Right atrium auricular region (tissue), 2 donors: ENCODE results near the gene NGB. TPM values are rescaled to one million over a fixed set of nuclear protein-coding genes. Genes with fewer than 3 reads are reported as not detected.

Experiments
- DNase-seq: peaks from one replicate; pipeline ENCODE4 v3.0.0-alpha.2; 2019; ENCODE audit warnings: low spot score
- H3K27ac ChIP-seq, 2 donors: fragments of 200-600 bp; sonication (generic); 1 replicate in 1 of 2; 2 replicates in 1 of 2; pipeline ENCODE4 v1.5.1; 2016 to 2019
- H3K27me3 ChIP-seq, 2 donors: fragments of 200-600 bp; sonication (generic); one replicate each; pipeline versions ENCODE4 v1.5.1 to v1.6.0; 2017 to 2019
- H3K36me3 ChIP-seq: fragments of 200-600 bp; sonication (generic); one replicate; pipeline ENCODE4 v1.5.1; 2016
- H3K4me1 ChIP-seq, 2 donors: fragments of 200-600 bp; sonication (generic); one replicate each; pipeline versions ENCODE4 v1.5.1 to v1.6.0; 2017 to 2019
- H3K4me3 ChIP-seq, 2 donors: fragments of 200-600 bp; sonication (generic); 1 replicate in 1 of 2; 2 replicates in 1 of 2; pipeline ENCODE4 v1.5.1; 2017 to 2019; ENCODE audit warnings: mild to moderate bottlenecking in 1 of 2, moderate library complexity in 1 of 2
- H3K9me3 ChIP-seq, 2 donors: fragments of 200-600 bp; sonication (generic); one replicate each; pipeline ENCODE4 v1.5.1; 2019
- total RNA-seq, 2 donors: library from RNA; depleted of rRNA; stranded (reverse); fragments of >200 nt; gene quantifications; one replicate each; pipeline ENCODE4 v1.1.0, GENCODE V29; 2016
- TF ChIP-seq, protein P1 (sequence below), 2 donors: fragments of 200-600 bp; sonication (generic); IDR thresholded peaks; one replicate each; pipeline ENCODE4 v1.5.1; 2019; ENCODE audit warnings: antibody characterized with exemption in 2 of 2

NGB gene
- total RNA-seq, 2 donors from 2014 or later: not detected

GRCh38 chr14:77228056-77228455 lies 43.0 kb downstream of the NGB start:
- H3K9me3 ChIP-seq: no peaks in the 10 kb centered on the region
- DNase-seq: no peak
- H3K27me3 ChIP-seq: no peaks in the 10 kb centered on the region
- H3K27ac ChIP-seq: no peak overlapping the region
- TF ChIP-seq, protein P1, sequence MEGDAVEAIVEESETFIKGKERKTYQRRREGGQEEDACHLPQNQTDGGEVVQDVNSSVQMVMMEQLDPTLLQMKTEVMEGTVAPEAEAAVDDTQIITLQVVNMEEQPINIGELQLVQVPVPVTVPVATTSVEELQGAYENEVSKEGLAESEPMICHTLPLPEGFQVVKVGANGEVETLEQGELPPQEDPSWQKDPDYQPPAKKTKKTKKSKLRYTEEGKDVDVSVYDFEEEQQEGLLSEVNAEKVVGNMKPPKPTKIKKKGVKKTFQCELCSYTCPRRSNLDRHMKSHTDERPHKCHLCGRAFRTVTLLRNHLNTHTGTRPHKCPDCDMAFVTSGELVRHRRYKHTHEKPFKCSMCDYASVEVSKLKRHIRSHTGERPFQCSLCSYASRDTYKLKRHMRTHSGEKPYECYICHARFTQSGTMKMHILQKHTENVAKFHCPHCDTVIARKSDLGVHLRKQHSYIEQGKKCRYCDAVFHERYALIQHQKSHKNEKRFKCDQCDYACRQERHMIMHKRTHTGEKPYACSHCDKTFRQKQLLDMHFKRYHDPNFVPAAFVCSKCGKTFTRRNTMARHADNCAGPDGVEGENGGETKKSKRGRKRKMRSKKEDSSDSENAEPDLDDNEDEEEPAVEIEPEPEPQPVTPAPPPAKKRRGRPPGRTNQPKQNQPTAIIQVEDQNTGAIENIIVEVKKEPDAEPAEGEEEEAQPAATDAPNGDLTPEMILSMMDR (IDR thresholded peaks at IDR 0.05): no peak
- no peaks in the 10 kb centered on the region for H3K4me1 ChIP-seq
- H3K4me3 ChIP-seq: no peak overlapping the region
- no peaks in the 10 kb centered on the region for H3K36me3 ChIP-seq

DNA sequence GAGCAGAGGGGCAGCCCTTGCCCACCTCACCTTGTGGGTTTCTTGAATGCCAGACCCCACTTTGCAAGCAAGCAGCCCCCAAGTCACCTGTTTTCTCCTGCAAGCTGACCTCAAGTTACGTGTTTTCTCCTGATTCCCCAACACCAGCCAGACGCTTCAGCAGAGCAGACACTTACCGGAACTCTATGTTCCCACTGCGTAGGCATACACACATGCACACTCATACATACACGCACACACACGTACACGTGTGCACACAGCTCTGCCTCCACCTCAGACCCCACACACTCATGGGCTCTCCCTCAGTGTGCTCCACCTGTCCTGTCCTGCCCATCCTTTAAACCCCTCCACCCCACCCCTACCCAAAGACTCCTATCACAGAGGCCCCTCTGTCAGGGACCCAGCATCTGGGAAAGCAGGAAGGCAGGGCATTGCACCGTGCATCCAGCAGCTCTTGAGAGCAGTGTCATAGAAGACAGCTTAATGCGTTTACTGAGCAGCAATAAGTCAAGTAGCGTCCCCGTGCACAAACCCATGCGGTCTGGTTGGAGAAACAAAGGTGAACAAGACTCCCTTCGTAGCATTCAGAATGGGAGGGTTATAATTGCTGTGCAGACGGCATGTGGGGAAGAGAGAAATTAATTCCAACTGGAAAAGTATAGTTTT lies 45.0 kb downstream of the NGB start:
- no peak overlapping the region for H3K4me3 ChIP-seq
- no peak overlapping the region for H3K27ac ChIP-seq
- TF ChIP-seq, protein P1 (IDR thresholded peaks at IDR 0.05): no peak
- H3K27me3 ChIP-seq: no peaks in the 10 kb centered on the region
- no peaks in the 10 kb centered on the region for H3K9me3 ChIP-seq
- no peaks in the 10 kb centered on the region for H3K36me3 ChIP-seq
- H3K4me1 ChIP-seq: no peaks in the 10 kb centered on the region
- DNase-seq: no peak

DNA sequence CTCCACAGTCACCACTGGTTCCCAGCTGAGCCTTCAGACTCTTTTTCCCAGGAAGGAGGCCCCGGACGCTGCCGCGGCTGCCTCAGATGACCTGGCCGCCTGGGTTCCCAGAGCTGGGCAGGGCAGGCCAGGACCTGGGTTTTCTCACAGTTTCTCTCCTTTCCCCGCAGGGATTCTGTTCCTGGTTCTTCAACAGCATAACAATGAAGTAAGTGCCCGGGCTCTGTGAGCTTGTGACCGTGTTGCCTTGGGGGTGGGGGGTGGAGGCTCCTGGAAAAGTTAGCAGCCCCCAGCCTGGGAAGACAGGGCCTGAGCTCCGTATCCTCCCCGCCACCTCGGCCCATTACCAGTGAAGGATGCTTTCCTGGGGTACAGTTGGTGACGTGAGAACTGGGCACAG lies 45.8 kb downstream of the NGB start:
- Histone ChIP-seq H3K36me3 (no peaks in the 10 kb centered on the region), H3K4me1 (no peaks in the 10 kb centered on the region), H3K27me3 (no peaks in the 10 kb centered on the region), H3K4me3 (no peak overlapping the region), H3K27ac (no peak overlapping the region), H3K9me3 (no peaks in the 10 kb centered on the region)
- no peak for DNase-seq
- TF ChIP-seq, protein P1 (IDR thresholded peaks at IDR 0.05): no peak

DNA sequence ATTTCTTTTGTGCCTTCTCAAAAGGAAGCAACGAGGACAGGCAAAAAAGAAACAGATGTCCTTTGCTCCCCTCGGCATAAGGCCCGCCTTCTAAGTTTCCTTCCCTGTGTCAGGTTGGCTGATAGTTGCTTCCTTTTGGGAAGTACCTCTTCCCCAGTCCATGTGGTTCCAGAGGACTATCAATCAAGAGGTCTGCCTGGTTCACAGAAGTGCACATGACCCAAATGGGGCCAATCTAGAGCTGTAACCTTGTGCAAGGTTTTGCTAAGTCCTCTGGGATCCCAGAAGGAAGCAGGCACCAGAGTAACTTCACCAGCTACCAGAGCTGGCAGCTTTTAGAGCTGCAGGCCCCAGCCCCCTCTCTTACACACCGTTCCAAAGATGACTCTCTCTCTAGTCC lies 46.8 kb downstream of the NGB start:
- Histone ChIP-seq H3K27me3 (no peaks in the 10 kb centered on the region), H3K4me1 (no peaks in the 10 kb centered on the region), H3K27ac (no peak overlapping the region), H3K36me3 (no peaks in the 10 kb centered on the region), H3K9me3 (no peaks in the 10 kb centered on the region), H3K4me3 (no peak overlapping the region)
- DNase-seq: no peak
- TF ChIP-seq, protein P1 (IDR thresholded peaks at IDR 0.05): no peak

DNA sequence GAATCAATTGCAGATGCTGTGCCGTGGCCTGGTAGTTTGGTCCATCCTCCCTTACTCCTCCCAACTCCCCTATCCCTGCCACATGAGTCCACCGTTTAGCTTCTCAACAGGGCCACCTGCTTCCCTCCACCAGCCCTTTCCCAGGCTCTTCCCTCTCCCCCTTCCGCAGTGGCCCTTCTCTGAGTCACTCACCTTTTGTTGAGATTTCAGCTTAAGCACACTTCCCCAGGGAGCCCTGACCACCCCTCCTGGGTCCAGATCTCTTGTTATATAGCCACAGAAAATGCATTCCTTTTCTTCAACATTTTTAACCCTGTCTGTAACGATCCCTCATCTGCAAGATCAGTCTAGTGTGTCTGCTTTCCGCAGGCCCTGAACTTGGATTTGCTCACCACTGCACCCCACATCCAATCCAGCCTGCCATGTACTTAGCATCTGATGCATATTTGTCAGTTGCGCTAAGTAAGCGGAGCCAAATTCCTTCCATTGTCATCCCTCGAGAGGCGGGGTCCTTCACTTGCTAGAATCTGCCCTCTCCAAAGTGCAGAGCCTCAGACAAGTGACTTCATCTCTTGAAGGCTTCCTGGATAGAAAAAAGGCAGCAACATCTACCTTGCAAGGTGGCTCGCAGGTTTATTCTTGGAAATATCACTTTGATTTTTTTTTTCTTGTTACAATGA lies 48.3 kb downstream of the NGB start:
- TF ChIP-seq, protein P1 (IDR thresholded peaks at IDR 0.05): no peak
- no peaks in the 10 kb centered on the region for H3K36me3 ChIP-seq
- H3K27me3 ChIP-seq: no peaks in the 10 kb centered on the region
- H3K4me1 ChIP-seq: no peaks in the 10 kb centered on the region
- DNase-seq: no peak
- H3K4me3 ChIP-seq: no peak overlapping the region
- H3K9me3 ChIP-seq: no peaks in the 10 kb centered on the region
- H3K27ac ChIP-seq: no peak overlapping the region
